ENCODE data around the gene CHST15.
"Not testable (repeated sequence)": the region's sequence is repeated elsewhere in the genome, so short reads cannot be mapped to it uniquely, and the experiment has no call there.

The CHST15 gene

DNA sequence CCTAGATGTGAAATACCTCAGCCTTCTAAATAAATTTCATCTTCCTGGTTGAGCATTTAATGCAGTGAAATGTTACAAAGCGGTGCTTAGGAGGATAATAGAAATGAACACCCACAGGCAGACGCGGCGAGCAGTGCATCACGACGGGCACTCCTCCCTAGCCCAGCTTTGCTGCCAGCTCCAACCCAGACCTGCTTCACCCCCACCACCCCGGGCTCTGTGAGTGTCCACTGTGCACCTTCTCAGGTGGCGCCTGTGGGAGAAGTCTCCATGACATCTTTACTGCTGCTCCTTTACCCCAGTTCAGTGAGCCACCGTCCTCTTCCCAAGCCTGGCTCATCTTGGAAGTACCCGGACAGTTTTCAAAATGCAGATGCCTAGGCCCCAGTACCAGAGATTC is 5.2 kb upstream of the CHST15 start:
- DNase-seq (ENCODE audit: low read depth): no peak

DNA sequence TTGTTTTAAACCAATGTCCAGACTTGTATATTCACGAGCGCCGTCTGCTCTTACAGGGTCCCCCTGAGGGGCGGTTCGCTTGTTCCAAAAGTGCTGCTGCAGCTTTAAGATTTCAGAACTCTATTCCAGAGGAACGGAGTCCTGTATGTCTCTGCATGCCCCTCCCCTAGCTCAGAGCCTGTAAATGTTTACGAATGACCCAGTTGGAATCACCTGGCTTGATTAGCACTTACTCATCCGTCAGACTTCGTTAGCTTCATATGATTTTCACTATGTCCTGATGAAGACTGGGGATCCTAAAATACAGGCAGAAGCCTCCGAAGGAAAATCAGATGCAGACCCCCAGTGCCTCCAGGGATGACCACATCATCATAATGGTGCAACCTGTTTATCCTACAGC is 4.5 kb upstream of the CHST15 start:
- no peak for DNase-seq (ENCODE audit: low read depth)

DNA sequence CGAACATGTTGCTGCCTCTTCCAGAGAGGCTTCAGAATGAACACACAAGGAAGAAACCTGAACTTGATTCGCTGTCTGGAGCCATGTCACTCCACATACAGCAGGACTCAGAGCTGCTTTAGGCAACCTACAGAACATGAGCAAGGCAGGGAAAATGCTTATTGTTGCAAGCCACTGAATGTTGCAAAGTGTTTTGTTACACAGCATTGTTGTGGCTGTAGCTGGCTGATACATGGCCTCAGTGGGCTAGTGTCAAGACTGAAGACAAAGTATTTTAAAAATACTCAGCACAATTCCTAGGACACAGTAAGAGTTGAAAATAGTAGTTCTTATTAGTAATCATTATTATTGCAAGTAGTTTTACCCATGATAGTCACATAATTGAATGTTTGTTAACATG is 3.1 kb upstream of the CHST15 start:
- DNase-seq (ENCODE audit: low read depth): no peak

DNA sequence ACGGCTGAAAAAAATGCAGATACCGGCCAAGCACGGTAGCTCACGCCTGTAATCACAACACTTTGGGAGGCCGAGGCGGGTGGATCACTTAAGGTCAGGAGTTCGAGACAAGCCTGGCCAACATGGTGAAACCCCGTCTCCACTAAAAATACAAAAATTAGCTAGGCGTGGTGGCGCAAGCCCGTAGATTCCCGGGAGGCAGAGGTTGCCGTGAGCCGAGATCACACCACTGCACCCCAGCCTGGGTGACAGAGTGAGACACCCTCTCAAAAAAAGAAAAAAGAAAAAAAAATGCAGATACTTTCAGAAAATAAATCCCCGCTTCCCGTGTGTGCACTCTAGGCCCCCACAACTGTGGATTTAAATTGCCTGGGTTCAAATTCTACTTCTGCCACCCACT is 2.4 kb upstream of the CHST15 start:
- DNase-seq (ENCODE audit: low read depth): not testable (repeated sequence)

DNA sequence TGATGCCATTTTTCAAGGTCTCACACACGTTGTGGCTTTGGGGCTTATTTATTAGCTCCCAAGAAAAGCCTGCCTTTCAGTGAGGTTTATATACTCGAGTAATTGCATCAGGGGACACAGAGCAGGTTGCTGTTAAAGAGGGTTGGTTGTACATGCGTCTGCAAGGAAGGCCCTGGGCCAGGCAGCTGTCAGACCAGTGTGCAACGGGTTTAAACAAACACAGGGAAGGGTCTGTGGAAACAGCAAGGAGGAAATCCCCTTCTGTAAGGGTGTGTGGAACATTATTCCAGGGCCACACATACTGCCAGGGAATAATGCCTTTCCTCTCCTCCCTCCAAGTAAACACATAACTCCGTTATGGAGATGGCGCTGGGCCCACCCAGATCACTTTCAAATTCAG is 1.7 kb upstream of the CHST15 start:
- DNase-seq (ENCODE audit: low read depth): no peak

DNA sequence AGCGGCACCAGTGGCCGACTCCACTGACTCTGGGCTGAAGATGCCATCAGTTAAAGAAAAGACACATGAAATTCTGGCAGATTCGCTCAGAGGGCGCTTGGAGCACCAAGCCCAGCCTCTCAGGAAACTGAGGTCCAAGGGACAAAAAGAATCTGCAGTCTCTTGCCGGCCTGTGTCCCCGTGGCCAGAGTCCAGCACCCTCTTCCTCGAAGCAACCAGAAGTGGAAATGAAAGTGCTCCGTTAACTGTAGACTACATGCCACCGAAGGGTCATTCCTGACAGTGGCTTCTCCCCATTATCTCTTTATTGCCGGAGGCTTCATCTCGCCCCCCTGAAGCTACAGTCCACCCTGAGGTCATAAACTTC is 1.0 kb upstream of the CHST15 start:
- no peak for DNase-seq (ENCODE audit: low read depth)

DNA sequence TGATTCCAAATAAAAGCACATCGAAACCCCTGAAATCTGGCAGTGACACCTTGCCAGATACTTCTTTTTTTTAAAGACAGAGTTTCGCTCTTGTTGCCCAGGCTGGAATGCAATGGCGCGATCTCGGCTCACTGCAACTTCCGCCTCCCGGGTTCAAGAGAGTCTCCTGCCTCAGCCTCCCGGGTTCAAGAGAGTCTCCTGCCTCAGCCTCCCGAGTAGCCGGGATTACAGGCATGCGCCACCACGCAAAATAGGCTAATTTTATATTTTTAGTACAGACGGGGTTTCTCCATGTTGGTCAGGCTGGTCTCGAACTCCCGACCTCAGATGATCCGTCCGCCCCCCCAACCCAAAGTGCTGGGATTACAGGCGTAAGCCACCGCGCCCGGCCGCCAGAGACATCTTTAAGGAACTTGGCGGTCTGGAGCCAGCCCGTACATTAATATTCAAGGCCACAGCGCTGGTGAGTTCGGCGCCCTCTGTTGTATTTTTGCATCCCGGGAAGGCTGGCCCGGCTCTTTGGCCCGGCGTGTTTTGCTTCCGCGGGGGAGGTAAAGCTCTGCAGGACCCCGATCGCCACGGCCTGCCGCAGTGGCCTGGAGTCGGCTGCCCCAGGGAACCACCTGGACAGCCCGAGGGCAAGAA is 498 bp upstream of the CHST15 start:
- not testable (repeated sequence) for DNase-seq (ENCODE audit: low read depth)

DNA sequence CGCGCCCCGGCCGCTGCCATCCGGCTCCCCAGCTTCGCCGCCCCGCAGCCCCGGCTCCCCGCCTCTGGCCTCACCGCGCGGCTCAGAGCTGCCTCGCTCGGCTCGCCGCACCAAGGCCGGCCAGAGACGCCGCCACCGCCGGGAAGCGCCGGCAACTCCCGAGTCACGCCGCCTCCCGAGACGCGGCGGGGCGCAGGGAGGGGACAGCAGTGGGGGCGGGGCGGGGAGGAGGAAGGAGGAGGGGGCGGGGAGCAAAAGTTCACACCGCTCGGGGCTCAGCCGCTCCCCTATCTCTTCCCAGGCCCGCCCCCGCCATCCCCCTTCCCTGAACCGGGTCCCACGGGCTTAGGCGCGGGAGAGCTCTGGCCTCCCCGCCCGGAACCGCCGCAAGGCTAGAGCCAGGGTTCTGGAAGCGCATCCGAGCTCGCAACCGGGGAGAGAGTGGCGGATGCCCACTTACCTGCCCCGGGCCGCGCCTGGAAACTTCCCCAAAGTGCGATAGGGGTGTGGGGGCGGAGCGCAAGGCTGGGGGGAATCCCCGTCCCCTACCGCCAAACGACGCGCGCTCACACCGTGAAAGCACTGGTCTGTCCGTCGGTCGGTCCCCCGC is 1.0 kb downstream of the CHST15 start:
- DNase-seq (ENCODE audit: low read depth): no peak

DNA sequence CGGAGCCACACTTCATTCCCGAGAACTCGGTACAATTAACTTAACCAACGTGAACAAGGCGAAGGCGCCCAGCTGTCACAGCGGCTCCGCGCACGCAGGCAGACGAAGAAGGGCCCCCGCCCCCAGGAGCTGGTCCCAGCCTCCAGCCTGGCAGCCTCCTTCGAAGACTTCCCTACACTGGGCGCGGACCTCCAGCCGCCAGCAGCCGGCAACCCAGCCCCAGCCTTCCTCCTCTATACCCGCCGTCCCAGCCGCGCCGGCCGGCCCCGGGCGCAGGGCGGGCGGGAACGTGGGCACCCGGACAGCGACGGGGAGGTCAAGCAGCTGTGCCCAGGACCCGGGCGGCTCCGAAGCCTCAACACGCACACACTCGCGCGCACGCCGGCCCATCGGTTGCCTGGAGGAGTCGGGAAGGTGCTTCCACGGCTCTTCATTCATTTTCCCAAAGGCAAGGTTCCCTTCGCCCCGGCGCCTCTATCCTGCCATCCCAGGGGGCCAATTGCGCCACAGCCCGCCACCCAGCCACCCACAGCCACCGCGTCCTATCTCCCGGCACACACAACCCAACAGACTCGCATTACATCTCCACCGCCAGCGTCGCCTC is 1.6 kb downstream of the CHST15 start:
- no peak for DNase-seq (ENCODE audit: low read depth)

DNA sequence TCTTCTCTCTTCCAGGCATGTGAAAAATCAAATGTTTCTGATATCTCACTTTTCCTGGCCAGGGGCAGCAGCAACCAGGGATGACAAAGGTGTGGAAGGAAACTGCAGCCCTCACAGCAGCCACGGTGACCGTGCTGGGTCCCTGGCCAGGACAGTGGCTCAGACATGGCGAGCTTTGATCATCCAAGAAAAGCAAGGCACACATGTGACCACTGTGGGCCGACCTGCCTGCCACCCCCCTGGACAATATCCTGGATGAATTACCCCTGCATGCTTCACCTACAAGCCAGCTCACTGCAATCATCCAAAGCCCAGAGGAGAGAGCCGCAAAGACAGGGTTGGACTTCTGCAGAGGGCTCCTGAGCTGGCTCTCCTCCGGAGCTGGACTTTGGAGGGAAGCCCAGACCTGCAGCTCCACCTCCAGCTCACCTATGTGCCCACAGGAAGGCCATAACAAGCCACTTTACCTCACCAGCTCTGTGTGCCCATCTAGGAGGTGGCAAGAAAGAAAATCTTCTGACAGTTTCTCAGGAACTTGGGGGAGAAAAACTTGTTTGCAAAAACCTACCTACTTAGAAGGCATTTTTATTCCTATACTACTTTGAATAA is 2.7 kb downstream of the CHST15 start:
- DNase-seq (ENCODE audit: low read depth): no peak

DNA sequence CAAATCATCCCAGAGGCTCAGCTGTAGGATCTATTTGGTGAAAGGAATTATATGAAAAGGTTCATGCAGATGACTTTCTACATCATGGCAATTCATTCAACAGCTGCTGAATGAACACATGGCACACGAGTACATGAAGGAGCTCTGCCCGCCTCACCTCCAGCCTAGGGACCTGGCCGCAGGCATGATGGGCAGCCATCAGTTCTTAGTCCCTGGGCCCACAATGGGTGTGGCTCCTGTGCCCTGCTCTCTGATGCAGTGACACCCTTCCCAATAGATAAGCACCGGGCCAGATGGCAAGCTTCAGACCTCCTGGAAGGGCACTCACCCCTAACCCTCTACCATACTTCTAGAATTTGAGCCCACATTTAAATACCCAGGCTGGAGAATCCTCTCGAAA is 3.5 kb downstream of the CHST15 start:
- DNase-seq (ENCODE audit: low read depth): no peak

DNA sequence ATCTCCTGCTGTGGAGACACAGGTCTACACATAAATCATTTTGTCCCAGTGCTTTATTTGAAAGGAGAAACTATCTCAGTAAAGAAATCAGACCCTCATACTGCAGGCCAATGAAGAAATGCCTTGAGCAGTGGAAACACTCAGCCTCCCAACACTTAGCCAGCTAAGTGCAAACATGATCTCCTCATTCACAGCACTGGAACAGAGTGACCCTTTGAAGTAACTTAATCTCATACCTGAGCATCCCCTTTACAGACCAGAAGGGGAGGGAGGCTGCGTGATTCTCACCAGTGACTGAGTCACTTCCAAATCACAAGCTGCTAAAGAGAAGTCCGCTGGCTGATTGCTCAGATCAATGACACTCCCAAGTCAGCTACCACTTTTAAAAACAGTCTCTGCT is 4.5 kb downstream of the CHST15 start:
- DNase-seq (ENCODE audit: low read depth): no peak

DNA sequence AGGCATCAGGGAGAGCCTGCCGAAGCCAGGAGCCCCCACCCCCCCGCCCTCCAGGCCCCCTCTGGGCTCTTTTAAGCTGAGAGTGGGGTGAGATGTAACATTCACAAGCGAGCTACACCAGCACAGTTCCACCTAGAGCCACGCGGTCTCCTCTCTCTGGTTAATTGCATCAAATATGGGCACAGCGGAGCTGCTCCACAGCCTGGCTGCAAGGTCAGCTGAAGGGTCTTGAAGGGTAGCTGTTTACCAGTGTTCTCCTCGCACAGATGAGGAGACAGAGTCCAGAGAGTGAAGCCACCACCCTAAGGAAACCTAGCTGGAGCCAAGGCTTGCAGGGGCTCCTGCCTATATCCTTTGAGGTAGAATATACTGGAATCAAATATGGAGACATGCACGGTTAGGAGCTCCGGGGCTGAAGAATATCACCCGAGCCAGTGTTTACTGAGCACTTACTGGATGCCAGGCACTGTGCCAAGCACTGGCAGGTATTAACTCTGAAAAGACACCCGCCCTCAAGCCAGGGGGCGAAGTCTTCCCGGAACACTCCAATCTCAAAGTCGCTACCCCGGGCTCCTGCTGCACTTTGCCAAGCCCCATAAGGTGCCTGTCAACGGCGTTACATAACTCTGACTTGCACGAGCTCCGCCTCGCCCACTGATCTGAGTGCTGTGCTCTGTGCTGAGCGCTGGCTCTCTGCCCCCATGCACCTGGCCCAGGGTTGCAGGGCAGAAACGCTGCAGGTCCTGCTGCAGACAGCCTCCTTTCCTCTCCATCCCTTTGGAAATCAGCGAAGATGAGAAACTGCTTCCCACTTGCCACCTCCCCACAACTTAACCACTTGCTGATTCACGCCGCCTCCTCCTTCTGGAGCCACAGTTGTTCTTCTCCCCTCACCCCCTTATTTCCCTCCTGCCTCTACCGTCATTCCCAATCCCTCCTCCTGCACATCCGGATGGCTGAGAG is 5.4 kb downstream of the CHST15 start:
- DNase-seq (ENCODE audit: low read depth): no peak

DNA sequence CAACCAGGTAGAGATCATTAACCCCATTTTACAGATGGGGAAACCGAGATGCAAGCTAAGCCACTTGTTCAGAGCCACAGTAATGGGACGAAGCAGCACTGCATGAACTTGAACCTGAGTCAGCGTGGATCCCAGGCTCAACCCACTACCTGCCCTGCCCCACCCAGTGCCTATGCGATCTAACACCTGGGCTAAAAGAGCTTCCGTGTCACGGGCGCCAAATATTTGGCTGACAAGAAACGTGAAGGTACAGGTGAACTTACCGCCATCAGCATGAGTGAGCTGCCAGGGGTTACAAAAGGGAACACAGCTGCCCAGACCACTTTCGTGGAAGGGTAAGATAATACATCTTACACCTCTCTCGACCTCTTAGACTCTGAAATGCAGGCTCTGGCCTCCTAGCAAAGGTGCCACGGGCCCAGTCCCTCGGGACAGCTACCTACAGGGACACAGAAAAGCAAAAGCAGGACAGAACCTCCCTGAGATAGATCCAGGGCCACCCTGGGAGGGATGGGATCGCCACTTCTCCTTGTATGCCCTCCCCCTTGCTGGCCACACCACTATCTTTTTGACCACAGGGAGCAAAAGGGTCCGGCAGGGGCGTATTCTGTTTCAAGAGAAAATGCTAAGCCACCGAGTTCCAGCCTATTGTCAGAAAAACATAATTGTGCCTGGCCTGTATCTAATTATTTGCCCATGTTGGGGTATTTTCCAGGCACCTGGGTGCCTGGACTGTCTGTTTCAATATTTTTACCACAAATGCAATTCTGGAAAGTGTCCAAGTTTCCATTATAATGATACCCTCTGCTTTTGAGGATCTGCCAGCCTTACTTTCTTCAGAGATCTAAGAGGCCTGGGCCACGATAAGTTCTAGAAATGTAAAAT is 6.4 kb downstream of the CHST15 start:
- DNase-seq (ENCODE audit: low read depth): no peak

DNA sequence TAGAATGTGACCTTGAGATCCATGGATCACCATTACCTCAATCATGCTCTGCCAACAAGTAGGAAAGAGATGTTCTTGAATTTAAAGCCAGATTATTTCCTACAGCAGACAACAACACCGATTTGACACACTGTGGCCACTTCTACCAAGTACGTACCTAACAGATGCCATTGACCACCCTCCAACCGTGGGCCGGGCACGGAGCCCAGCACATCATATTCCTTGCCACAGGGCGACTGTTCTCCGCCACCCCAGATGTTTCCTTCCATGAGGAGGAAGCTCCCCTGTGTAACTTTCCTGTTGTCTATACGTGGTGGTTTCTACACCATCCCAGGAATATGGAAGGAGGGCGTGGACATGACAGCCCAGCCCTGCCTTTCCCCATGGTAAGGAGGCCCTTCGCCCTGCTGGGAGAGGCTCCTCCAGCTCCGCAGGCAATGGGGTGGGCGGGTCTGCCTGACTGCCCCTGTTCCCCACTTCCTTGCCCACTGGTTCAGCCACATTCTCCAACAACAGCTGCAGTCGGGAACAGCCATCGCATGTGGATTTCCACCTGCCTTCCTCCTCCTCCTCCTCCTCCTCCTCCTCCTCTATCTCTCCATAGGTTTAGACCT is 7.2 kb downstream of the CHST15 start:
- DNase-seq (ENCODE audit: low read depth): no peak

DNA sequence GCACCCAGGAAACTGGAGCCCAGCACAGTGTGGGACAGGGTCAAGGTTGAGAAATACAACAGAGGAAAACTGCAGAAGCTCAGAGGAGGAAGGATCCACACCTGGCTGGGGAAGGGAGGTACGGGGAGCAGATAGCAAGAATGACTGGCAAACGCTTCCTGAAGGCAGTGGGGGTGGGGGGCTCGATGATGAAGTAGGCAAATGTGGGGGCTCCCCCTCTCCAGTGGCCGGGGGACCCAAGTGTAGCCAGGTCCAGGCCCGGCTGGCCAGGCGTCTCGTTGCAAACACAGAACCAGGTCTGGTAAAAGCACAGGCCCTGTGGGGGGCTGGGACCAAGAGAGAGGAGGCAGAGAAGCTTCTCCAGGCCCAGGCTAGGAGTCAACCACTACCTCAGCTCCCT is 7.7 kb downstream of the CHST15 start:
- no peak for DNase-seq (ENCODE audit: low read depth)

DNA sequence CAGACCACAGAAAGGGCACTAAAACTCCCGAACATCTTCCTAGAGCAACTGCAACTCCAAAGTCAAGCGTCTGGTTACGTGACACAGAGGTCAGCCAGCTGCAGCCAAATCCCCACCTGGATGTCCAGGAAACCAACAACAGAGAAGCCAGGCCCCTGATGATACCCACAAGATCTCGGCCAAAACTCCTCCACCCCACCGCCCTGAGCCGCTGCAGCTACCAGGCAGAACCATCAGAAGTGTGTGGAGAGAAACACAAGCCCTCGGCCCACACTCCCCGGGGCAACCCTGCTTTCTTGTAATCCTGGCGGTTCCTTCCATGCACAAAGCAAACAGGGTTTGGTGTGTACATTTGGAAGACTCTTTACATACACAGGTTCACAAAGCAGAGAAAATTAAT is 8.7 kb downstream of the CHST15 start:
- DNase-seq (ENCODE audit: low read depth): no peak

DNA sequence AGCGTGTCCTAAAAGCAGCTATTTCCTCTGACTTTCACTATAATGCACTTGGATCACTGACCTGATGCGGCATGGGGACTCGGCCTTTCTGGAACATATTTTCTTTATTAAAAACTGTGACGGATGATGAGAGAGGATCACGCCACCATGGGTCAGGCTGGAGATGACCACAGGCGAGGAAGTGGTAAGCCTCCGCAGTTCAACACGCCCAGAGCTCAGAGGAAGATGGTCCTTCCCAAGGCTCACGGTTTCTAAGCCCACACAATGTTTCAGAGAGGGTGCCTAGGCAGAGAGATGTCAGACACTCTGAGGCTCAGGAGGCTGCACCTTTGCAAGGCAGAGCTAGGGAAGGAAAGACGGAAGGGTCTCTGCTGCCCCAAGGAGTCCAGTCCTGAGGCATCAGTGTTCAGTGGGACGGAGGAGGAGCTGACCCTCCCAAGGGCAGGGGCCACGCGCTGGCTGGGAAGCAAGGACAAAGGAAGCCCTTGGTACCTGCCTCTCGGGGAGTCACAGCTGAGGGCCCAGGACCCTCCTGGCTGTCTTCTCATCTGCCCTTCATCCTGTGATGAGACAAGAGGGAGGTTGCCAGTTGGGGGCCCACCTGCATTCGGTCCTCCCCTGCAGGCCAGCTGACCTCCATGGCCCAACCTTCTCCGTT is 9.5 kb downstream of the CHST15 start:
- no peak for DNase-seq (ENCODE audit: low read depth)

DNA sequence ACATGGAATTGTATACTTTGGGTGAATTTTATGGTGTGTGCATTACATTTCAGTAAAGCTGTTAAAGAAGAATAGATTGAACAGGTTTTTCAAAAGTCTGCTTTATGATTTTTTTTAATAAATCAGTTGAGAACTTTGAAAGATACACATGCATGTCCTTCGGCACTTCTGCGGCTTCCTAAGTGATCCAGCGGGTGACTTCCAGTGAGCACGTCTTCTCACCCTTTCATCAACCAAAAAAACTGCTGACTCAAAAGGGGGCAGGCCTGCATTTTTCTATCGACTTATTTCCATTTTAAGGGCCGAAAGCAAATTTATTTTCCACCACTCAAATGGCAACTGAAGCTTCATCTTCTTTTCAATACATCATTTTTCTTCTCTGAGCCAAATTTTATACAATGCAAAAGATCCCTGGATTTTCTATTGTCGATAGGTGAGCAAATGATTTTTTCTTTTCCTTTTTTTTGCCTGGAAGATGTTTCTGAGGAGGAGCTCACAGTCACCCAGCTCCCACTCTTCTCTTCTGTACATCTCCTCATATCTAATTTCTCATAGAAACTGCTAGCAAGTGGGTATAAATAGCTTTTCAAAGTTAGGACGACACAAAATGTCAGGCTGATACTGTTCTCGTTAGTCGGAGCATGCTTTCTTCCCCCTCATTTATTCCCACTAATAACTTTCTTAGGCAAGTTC is 10.2 kb downstream of the CHST15 start:
- DNase-seq (ENCODE audit: low read depth): no peak

DNA sequence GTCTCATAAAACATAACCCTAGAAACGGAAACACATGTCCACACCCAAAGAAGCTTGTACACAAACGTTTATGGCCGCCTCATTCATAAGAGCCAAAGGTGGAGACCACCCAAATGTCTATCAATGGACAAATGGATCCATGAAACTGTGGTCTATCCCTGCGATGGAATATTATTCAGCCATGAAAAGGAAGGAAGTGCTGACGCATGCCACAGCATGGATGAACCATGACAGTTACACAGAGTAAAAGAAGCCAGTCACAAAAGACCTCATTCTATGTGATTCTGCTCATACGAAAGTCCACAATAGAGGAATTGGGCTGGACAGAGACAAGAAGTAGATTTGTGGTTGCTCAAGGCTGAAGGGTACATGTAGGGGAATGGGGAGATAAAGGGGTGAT is 10.8 kb downstream of the CHST15 start:
- DNase-seq (ENCODE audit: low read depth): no peak

Measured in T-helper 22 cell (primary cell).